ENCODE results near the gene LRP8.

The LRP8 gene

DNA sequence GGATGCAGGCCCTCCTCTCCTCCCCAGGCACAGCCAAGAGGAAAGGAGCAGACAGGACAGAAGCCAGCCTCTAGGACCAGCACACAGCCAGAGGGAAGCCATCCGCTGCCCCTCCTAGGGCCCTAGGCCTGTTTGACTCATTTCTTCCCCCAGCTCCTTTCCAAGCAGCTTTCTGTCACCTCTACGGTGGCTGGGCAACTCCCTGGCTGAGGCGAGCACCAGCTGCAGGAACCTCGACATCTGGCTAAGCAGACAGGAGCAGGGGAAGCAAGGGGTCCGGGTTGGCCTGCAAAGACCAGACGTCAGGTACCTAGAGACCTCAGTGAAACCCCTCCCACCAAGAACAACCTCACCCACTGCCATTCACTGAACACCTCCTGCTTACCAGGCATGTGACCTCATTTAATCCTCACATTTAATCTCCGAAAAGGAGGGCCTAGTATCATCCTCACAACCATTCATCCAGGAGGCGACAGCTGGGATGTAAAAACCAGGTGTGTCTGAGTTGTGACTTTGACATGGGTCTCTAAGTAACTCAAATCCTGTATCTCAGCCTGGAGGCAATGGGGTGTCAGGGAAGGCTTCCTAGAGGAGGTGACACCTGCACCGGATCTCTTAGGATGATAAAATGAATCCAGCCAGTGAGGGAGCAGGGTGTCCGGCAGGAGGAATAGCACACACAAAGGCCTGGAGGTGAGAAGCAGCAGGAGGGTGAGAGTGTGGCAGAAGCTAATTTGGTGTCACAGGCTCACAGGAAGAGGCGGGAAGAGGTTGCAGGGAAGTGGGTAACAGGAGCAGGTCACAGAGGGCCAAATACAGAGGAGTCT is 5.9 kb downstream of the LRP8 start:
- no peak for DNase-seq

DNA sequence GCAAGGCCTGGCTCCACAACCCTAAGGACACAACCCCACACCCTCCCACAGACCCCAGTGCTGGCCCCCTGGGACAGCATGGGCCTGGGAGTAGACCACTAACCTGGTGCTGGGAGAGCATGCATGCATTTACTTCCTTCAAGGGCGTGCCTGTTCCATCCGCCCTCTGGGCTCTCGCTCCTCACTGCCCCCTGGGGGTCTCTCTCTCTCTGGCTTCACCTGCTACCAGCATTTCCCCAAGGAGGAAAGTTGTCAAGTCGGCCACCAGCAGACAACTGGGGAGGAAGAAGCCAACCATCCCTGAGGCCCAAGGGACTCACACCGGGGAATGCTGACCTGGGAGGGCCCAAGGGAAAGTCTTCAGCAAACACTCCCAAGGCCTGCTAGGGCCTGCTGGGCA is 6.5 kb downstream of the LRP8 start:
- no peak for DNase-seq

DNA sequence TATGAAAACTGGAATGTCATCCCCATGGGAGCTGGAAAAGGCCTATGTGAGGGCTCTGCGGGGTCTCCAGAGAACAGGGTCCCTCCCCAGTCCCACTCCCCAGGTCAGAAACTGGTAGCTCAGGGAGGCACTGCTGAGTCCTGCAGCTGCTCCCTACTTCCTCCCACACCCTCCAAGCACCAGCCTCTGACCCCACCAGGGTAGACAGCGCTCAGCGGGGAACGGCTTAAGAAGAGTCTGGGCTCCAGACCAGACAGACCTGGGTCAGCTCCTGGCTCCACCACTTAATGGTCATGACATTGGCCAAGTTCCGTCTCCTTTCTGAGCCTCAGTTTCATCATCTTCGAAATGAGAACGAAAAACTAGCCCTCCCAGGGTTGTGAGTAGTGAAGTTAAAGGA is 7.2 kb downstream of the LRP8 start:
- no peak for DNase-seq

GRCh38 chr1:53319296-53320101 is 8.4 kb downstream of the LRP8 start:
- DNase-seq: no peak

DNA sequence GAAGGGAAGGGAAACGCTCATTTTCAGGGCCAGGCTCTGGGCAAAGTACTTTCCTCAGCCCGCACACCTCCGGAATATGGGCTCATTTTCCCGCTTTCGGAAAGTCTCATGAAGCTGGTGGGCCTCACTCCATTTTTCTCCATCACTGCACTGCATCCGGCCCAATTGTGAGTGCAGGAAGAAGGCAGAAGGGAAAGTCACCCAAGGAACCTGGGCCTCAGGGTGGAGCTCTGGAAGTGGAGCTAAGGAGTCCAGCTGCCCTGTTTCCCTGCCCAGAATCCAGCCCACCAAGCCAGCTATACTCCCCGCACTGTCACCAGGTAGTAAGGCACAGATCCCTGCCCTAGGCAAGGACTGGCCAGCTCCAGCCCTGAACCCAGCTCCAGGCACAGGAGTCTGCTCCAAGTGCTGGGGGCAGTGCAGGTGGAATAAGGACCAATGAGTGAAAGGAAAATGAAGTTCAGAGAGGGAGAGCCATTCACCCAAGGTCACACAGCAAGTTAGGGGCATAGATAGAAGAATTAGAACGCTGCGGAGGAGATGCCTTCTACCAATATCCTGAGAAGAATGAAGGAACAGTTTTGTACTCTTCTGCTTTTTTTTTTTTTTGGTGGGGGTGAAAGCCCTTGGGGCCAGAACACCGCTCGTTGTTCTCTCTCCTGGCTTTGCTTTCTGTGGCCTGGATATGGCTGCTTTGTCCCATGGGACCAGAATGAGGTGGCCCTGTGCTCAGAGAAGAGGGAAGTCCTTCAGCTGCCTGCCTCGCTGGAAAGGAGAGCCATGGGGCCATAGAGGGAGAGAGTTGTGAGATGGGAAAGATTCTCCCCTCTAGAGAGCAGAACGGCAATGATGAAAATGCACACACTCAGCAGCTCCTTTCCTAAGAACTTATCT is 10.0 kb downstream of the LRP8 start:
- DNase-seq: no peak

DNA sequence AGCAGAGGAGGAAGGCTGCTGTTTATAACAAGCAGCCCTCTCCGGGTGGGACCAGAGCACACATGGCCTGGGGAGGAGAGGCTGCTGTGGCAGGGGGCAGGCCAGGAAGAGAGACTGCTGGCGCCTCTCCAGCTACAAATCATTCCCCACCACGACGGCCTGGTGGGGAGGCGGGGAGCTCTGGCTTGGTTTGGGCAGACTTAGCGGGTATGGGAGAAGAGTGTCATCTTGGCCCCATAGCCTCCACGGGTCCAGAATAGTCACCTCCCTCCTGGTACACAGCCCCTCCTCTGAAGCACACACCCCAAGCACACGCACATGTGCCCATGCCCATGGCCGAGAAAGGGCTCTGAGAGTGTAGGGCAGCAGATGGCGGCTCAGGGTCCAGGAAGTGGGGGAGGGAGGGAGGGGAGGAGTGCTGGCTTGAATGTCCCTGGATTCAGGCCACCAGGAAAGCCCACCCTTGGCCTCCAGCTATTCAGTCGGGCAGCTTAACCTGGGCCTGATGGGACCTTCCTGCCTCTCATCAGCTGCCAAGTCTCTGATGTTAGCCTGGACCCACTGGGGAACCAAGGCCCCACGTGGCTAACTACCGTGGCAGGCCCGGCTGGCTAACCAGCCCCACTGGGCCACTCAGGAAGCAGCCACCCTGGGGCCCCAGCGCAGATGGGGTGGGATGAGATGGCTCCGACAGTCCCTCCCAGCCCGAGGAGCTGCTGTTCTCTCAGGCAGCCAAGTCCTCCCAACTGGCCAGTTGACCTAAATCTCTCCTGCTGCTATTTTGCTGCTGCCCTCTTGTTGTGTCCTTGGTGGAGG is 10.9 kb downstream of the LRP8 start:
- no peak for DNase-seq

DNA sequence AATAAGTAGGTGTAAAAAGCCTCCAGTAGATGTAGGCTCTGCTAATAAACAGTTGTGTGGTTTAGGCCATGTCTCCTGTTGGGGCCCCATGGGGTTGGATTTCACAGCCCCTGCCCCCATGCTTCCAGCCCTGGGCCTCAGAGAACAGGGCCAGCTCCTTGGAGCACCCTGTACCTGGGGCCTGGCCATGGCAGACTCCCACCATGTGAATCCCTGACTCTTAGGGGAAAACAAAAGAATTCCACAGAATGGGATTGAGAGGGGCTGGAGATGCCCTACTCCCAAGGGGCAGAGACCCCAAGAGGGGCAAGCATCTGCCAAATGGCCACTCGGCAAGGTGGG is 11.5 kb downstream of the LRP8 start:
- no peak for DNase-seq

DNA sequence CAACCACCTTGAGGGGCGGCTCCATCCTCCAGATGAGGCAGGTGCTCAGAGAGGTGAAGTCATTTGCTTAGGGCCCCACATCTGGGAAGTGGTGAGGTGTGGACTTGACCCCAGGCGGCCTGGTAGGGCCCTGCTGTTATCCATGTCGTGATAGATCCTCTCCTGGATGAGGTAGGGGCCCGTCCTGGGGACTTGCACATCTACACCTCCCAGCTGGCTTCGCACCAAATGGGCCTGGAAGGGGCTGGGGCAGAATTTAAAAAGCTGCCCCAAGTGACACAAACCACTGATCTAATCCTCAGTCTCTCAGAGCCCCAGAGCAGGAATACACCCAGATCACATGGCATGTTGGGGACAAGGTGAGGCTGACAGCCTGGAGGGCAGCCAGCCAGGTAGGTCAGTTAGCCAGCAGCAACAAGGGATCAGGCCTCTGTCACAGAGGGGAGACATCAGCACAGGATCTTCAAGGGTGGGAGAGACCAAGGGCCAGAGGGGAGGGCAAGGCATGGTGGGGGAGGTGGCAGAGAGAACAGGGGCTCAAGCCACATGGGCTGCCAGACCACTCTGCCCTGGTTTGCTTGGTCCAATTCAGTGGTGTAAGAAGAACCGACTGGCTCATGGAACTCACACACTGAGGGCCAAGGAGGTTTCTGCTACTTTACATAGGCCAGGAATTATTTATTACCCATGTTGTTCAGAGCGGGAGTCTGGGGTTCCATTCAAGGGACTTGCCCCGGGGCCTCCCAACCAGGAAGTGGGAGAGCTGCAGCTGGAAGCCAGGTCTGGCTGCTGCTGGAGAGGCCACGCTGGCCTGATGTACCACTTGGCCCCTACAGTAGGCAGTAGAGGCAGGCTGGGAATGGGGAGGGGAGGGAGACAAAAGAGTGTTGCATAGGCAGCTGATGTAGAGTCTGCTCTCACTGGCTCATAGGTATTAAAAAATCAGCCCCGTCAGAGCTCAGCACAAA is 12.1 kb downstream of the LRP8 start:
- no peak for DNase-seq

DNA sequence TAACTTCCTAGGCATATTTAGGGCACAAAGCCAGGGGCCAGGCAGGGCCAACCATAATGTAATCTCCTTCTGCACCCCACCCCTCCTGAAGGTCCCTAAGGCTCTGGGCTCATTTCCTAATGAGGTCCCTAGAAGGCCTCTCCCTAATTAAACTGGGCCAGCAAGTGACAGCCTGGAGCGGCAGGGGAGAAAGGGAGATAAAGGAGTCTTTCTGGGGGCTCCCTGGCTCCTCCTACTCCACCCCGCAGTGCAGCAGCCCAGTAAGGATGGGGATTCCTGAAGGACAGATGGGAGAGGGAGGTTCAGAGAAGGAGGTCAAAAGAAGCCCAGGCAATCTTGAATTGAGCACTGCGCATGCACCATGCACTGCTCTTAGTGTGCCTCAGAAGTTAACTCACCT is 12.8 kb downstream of the LRP8 start:
- no peak for DNase-seq

DNA sequence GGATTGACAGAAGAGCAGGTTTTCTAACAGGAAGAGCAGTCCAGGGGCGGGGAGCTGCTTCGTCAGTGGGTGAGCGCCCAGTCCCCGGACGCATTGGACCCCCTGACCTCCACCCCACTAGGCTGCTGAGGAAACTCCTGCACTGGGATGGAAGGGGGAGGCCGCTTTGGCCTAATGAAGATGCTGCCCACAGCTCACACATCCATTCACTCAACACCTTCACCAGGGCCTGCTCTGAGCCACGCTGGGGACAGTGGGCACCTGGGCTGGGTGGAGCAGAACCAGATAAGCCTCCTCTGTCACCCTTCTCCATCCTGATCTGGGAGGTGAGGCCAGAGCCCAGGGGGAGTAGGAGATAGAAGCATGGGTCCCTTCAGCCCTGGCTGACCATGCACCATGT is 13.3 kb downstream of the LRP8 start:
- no peak for DNase-seq

DNA sequence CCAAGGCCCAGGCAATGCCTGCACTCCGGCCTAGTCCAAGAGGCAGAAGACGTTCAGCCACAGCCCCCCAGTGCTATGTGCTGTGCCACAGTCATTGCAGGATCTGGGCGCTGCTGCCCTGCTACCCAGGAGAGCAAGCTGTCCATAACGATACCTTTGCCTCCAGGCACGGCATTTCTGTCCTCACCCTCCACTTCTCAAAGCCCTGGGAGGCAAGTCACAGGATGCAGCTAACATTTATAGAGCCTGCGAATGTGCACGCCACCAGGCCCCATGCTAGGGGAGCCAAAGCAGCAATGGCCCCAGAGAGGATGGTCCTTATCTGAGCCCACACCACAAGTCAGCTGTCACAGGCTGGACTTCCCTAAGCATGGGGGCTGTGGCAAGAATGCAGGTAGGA is 13.8 kb downstream of the LRP8 start:
- no peak for DNase-seq

DNA sequence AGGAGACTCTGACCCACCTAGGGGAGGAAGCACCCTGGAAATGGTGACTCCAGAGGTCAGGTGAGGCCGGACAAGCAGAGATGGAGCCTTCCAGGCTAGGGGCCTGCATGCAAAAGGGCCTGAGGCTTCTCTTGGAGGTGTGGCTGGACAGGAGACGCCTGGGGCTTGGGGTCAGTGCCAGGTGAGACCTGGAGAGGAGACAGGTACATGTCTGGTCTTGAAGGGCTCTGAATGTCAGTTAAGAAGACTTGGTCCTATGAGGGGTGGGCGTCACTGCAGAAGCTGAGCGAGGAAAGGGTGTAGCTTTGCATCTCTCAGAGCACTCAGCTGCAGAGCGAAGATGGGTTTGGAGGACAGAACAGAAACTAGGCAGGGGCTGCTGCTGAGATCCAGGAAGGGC is 14.3 kb downstream of the LRP8 start:
- DNase-seq: no peak

- DNase-seq: no peak
These were observed 16.1 kb downstream of the LRP8 start for GRCh38 chr1:53311702-53312305.

DNA sequence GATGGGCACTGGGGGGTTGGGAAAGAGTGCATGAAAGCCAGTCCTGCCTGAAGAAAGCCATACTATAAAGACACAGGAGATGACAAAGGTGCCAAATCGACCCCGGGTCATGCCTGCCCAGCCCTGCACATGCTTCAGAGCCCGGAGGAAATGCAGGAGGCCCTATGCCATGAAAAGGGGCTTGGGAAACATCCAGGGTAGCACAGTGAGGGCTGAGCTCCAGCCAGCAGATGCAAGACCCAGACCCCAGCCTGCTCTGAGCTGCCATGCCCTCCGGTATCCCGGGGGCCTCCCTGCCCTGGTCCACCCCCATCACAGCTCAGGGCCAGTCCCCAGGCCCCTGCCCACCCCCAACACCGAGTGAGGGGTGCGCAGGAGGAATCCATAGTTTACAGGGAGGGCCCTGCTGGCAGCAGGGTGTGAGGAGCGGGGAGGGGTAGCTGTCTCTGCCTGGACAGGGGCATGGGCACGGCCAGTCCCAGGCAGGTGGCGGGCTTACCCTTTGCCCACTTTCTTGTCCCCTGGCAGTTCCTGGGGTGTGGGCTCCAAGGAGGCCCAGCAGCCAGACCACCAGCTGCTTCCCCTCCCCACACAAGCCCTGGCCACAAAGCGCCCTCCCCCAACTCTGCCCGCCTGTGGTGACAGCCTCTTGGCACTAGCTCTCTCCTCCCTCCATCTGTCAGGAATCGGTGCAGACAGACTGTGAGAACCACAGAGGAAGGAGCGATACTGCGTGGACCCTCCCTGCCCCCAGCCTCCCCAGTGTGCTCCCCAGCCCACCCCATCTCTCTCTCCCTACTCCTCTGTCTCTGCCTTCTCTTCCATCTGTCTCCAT is 16.8 kb downstream of the LRP8 start:
- DNase-seq: no peak

DNA sequence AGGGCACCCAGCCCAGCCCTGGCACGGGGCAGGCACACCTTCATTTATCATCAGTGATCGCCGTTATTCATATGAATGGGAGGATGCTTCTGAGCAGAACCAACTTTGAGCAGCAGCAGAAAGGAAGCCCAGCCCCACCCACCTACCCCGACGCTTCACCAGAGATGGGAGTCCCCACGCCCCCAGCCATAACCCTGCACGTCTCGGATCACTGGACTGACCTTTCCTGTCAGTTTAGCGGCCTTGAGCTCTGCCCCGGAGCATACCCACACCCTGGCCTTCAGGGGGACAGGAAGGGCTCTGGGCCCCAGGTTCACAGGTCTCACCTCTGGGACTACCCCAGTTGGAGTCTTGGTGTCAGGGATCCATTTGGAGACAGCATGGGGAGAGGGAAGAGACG is 18.1 kb downstream of the LRP8 start:
- DNase-seq: no peak

GRCh38 chr1:53308506-53308905 is 19.4 kb downstream of the LRP8 start:
- DNase-seq: no peak

- no peak for DNase-seq
These were observed 20.8 kb downstream of the LRP8 start for GRCh38 chr1:53307037-53307436.

DNA sequence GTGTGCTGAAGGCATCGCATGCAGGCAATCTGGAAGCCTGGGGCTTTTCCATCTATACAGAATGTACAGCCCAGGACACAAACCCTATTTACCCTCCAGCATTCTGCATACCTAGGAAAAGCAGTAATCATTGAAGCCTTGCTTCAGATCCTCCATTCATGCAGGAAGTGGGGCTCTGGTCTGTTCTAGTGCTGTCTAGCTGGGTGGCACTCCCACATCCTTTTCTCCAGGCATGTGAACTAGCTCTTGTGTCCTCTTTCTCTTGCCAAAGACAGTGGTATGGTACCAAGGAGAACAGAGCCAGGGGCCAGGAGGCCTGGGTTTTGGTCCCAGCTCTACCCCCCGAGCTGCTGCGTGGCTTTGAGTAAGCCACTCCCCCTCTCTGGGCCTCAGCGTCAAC is 21.7 kb downstream of the LRP8 start:
- DNase-seq: no peak

DNA sequence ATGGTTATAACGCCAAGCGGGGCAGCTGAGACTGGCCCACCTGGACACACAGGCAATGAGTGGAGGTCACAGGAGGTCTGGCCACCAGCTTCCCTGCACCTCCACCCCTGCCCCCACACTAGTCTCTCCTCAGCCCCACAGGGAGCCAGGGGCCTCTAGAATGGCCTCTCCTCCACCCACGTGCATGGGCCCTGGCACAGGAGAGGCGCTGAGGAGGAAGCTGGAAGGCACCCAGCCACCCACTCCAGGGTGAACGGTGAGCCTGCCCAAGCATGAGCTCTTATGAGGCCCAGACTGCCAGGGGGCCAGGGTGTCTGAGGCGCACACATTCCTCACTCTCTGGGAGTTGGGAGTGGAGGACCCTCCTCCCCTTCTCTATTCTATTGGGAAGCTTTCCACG is 22.2 kb downstream of the LRP8 start:
- DNase-seq: no peak

GRCh38 chr1:53304527-53304926 is 23.3 kb downstream of the LRP8 start:
- DNase-seq: no peak

All from activated T-cell treated with anti-CD3 and anti-CD28 coated beads, Interleukin-2, amount 50 U/mL, for 1 hour (primary cell).